Fibroblast of mammary gland (primary cell): ENCODE results near the gene C1GALT1C1L.
"Not testable (repeated sequence)": the region's sequence is repeated elsewhere in the genome, so short reads cannot be mapped to it uniquely, and the experiment has no call there.

Experiments used
- DNase-seq: peaks from one replicate; pipeline ENCODE4 v3.0.0-alpha.2; 2010; ENCODE audit warnings: low read depth
- H3K4me3 ChIP-seq: 2 replicates; pipeline ENCODE4 v1.5.1; 2011; ENCODE audit warnings: low read depth, mild to moderate bottlenecking, low read length, moderate library complexity; ENCODE audit not compliant: control insufficient read depth
- CTCF ChIP-seq: conservative IDR thresholded peaks from 2 replicates; pipeline ENCODE4 v1.5.1; 2011; ENCODE audit warnings: low read depth, low read length, inconsistent platforms; ENCODE audit not compliant: control insufficient read depth, insufficient read depth

C1GALT1C1L gene

GRCh38 chr2:43692428-43692994, 16.3 kb upstream of the C1GALT1C1L start:
- no peak for TF ChIP-seq CTCF
- DNase-seq: no peak
- H3K4me3 ChIP-seq: no peak overlapping the region

GRCh38 chr2:43689999-43690398, 13.8 kb upstream of the C1GALT1C1L start:
- no peak for DNase-seq
- no peak for TF ChIP-seq CTCF
- no peak overlapping the region for H3K4me3 ChIP-seq

DNA sequence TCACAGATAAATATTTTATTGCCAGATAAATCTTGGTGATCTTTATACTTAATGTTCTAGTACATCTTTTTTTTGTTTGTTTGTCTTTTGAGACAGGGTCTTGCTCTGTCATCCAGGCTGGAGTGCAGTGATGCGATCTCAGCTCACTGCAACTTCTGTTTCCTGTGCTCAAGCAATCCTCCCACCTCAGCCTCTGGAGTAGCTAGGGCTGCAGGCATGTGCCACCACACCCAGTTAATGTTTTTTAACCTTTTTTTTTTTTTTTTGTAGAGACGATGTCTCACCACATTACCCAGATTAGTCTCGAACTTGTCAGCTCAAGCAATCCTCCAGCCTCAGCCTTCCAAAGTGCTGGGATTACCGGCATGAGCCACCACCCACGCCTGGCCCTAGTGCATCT, 9.1 kb upstream of the C1GALT1C1L start:
- no peak for TF ChIP-seq CTCF
- peak; percentile 25 for DNase-seq
- H3K4me3 ChIP-seq: no peak overlapping the region

GRCh38 chr2:43677783-43678182, 1.6 kb upstream of the C1GALT1C1L start:
- not testable (repeated sequence) for DNase-seq, H3K4me3 ChIP-seq

GRCh38 chr2:43675646-43676321, 445 bp downstream of the C1GALT1C1L start:
- TF ChIP-seq CTCF: no peak
- peak overlapping the region; percentile 64 for H3K4me3 ChIP-seq
- DNase-seq: no peak

- no peak for TF ChIP-seq CTCF
- H3K4me3 ChIP-seq: no peak overlapping the region
- DNase-seq: no peak
Observed at GRCh38 chr2:43657241-43657640, 19.0 kb downstream of the C1GALT1C1L start.

- TF ChIP-seq CTCF: no peak
- DNase-seq: no peak
- H3K4me3 ChIP-seq: no peak overlapping the region
Observed at GRCh38 chr2:43653506-43653905, 22.7 kb downstream of the C1GALT1C1L start.
